KMS-11 (cell line): ENCODE measurements around the gene C4BPB.
"Not testable (repeated sequence)": the region's sequence is repeated elsewhere in the genome, so short reads cannot be mapped to it uniquely, and the experiment has no call there.

Experiments
- H2AFZ ChIP-seq: fragments of 200-600 bp; sonication (generic); 2 replicates; pipeline ENCODE4 v1.6.1; 2016; ENCODE audit warnings: antibody characterized with exemption, mixed run types, low read depth
- H3K27ac ChIP-seq: fragments of 200-600 bp; sonication (generic); 2 replicates; pipeline ENCODE4 v1.6.1; 2016; ENCODE audit warnings: mild to moderate bottlenecking, mixed run types
- H3K27me3 ChIP-seq: fragments of 200-600 bp; sonication (generic); 2 replicates; pipeline ENCODE4 v1.6.1; 2017; ENCODE audit warnings: mild to moderate bottlenecking, low read depth, mixed run types, moderate library complexity; ENCODE audit not compliant: insufficient read depth
- H3K36me3 ChIP-seq: fragments of 200-600 bp; sonication (generic); 2 replicates; pipeline ENCODE4 v1.6.1; 2017; ENCODE audit warnings: mild to moderate bottlenecking, mixed run types; ENCODE audit not compliant: insufficient read depth
- H3K4me1 ChIP-seq: fragments of 200-600 bp; sonication (generic); 2 replicates; pipeline ENCODE4 v1.6.1; 2016; ENCODE audit warnings: mild to moderate bottlenecking, low read depth, mixed run types; ENCODE audit not compliant: poor library complexity, severe bottlenecking
- H3K4me2 ChIP-seq: fragments of 200-600 bp; sonication (generic); 2 replicates; pipeline ENCODE4 v1.7.0; 2016; ENCODE audit warnings: mild to moderate bottlenecking, mixed run types
- H3K4me3 ChIP-seq: fragments of 200-600 bp; sonication (generic); IDR thresholded peaks from 2 replicates; pipeline ENCODE4 v1.6.1; 2017; ENCODE audit warnings: low read depth, low read length, mixed read lengths; ENCODE audit not compliant: insufficient read depth
- H3K79me2 ChIP-seq: fragments of 200-600 bp; sonication (generic); 2 replicates; pipeline ENCODE4 v1.6.1; 2016; ENCODE audit warnings: low read depth, mixed run types; ENCODE audit not compliant: insufficient read depth
- H3K9ac ChIP-seq: fragments of 200-600 bp; sonication (generic); 2 replicates; pipeline ENCODE4 v1.6.1; 2016; ENCODE audit warnings: mild to moderate bottlenecking, mixed run types
- H4K20me1 ChIP-seq: fragments of 200-600 bp; sonication (generic); 2 replicates; pipeline ENCODE4 v1.6.1; 2016; ENCODE audit warnings: mild to moderate bottlenecking, mixed run types; ENCODE audit not compliant: insufficient read depth
- TF ChIP-seq, protein P1 (sequence below): fragments of 200-600 bp; sonication (generic); conservative IDR thresholded peaks from 2 replicates; pipeline ENCODE4 v1.6.1; 2017; ENCODE audit warnings: low read depth, mild to moderate bottlenecking, antibody characterized with exemption, low read length, moderate library complexity, mixed read lengths

The C4BPB gene

DNA sequence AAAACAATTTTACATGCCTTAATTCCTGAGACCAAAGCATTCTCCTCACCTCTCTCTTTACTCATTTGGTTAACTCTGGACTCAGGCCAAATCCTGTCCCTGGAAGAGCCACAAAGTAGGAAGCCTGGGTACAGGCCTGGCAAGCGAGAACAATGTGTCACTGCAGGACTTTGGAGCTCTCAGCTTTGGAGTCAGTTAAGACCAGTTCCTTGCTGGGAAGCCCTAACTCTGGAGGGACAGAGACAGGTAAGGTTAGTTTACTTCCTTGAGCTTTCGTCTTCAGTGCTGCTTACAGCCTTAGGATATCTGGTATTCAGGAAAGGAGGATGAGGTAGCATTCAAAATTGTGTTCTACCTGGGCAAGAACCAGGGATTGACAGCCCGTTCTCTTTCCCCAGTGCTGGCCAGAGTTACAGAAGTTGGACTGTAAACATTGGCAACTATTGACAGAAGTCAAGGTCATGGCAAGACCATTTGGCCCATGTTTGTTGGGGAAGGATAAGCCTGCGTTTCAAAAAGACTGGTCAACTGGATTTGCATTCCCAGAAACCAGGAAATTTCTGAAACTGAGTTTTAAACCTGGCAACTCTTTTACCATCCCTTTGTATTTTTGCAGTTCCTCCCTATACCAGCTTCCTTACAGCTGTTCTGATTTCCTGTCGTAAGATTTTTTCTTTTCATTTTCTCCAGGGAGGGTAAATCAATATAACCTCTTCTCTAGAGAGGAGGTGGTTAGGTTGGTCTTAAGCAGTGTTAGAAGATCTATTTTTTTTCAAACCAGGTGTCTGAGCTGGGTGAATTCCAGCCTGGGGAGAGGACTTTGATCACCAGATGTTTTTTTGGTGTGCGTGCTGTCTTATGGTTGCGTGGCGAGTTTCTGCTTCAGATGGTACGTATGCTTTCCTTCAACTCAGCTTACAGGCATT is at the start of gene C4BPB:
TSS of gene C4BPB (plus strand) at position 160 of the 926 bp plus-strand sequence. CDS start at position 832, 672 bp downstream.
- H2AFZ ChIP-seq = peak within 1 kb of the TSS; percentile 14

GRCh38 chr1:207039380-207040180 is 49.1 kb upstream of the C4BPB start:
- no peaks in the 10 kb centered on the region for H3K36me3 ChIP-seq
- TF ChIP-seq, protein P1, sequence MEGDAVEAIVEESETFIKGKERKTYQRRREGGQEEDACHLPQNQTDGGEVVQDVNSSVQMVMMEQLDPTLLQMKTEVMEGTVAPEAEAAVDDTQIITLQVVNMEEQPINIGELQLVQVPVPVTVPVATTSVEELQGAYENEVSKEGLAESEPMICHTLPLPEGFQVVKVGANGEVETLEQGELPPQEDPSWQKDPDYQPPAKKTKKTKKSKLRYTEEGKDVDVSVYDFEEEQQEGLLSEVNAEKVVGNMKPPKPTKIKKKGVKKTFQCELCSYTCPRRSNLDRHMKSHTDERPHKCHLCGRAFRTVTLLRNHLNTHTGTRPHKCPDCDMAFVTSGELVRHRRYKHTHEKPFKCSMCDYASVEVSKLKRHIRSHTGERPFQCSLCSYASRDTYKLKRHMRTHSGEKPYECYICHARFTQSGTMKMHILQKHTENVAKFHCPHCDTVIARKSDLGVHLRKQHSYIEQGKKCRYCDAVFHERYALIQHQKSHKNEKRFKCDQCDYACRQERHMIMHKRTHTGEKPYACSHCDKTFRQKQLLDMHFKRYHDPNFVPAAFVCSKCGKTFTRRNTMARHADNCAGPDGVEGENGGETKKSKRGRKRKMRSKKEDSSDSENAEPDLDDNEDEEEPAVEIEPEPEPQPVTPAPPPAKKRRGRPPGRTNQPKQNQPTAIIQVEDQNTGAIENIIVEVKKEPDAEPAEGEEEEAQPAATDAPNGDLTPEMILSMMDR = no peak

More for the DNA sequence above, at the start of gene C4BPB:
- no peaks in the 10 kb centered on the region for H3K36me3 ChIP-seq
- no peaks in the 10 kb centered on the region for H3K27me3 ChIP-seq
- H3K27ac ChIP-seq = peak within 1 kb of the TSS; percentile 52
- no peak within 1 kb of the TSS for H3K4me3 ChIP-seq
- H3K79me2 ChIP-seq = no peaks in the 10 kb centered on the region
- H3K4me2 ChIP-seq = peak within 1 kb of the TSS; percentile 42
- peaks cover 86% of the 10 kb centered on the region for H3K4me1 ChIP-seq
- TF ChIP-seq, protein P1 = no peak
- no peaks in the 10 kb centered on the region for H4K20me1 ChIP-seq
- H3K9ac ChIP-seq = peak within 1 kb of the TSS; percentile 36; the same call in 1 of the 2 replicates

DNA sequence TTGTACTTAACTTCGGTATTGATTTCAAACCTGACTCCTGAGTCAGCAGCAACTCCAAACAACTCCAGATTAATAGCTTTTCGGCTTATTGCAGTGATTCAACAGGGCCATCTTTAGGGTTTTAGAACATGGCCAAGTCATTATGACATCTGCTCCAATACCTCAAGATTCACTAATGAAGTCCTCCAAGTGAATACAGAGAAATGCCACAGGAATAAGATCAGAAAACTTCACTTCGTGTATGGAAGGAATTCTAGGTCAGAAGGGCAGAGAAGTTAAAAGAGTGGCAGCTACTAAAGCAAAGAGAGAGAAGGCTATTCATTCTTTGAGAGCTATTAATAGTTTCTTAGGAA is 48.5 kb upstream of the C4BPB start:
- Histone ChIP-seq H3K27me3 (no peaks in the 10 kb centered on the region), H3K4me3 (no peak overlapping the region), H3K9ac (no peak overlapping the region), H3K36me3 (no peaks in the 10 kb centered on the region), H3K79me2 (no peaks in the 10 kb centered on the region), H3K4me2 (no peak overlapping the region), H3K27ac (no peak overlapping the region), H3K4me1 (no peaks in the 10 kb centered on the region), H4K20me1 (no peaks in the 10 kb centered on the region), H2AFZ (no peak overlapping the region)
- TF ChIP-seq, protein P1 = no peak

More at GRCh38 chr1:207039380-207040180, 49.1 kb upstream of the C4BPB start:
- Histone ChIP-seq H3K9ac (no peak overlapping the region), H2AFZ (no peak overlapping the region), H3K27ac (no peak overlapping the region), H3K4me2 (no peak overlapping the region), H4K20me1 (no peaks in the 10 kb centered on the region), H3K4me1 (no peaks in the 10 kb centered on the region), H3K27me3 (no peaks in the 10 kb centered on the region), H3K79me2 (no peaks in the 10 kb centered on the region), H3K4me3 (no peak overlapping the region)

DNA sequence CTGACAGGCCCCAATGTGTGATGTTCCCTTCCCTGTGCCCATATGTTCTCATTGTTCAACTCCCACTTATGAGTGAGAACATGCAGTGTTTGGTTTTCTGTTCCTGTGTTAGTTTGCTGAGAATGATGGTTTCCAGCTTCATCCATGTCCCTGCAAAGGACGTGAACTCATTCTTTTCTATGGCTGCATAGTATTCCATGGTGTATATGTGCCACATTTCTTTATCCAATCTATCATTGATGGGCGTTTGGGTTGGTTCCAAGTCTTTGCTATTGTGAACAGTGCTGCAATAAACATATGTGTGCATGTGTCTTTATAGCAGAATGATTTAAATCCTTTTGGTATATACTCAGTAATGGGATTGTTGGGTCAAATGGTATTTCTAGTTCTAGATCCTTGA is 47.3 kb upstream of the C4BPB start:
- H2AFZ ChIP-seq, H3K27me3 ChIP-seq, H3K36me3 ChIP-seq, H3K4me2 ChIP-seq, H3K79me2 ChIP-seq, H3K4me3 ChIP-seq, H3K27ac ChIP-seq, H3K9ac ChIP-seq, H4K20me1 ChIP-seq, H3K4me1 ChIP-seq: not testable (repeated sequence)
